Caco-2 (cell line): ENCODE data around the gene C17orf75. TPM values are rescaled to one million over a fixed set of nuclear protein-coding genes. Genes with fewer than 3 reads are reported as not detected.

Source experiments
- BruUV-seq: library from RNA; stranded (reverse); fragments of 400-500 nt; replicated peaks from 2 replicates; lab custom pipeline; 2021; lab: Mats Ljungman, UMichigan
- CTCF ChIA-PET: fragments of 300-600 bp; sonication (Branson Sonifier 250); formaldehyde crosslinking; loops from one replicate; lab custom pipeline; 2022; ENCODE audit warnings: antibody characterized with exemption; lab: Charles Lee
- POLR2A ChIA-PET: fragments of 300-600 bp; sonication (Branson Sonifier 250); formaldehyde crosslinking; loops from one replicate; lab custom pipeline; 2022; ENCODE audit warnings: antibody characterized with exemption; lab: Charles Lee
- DNase-seq, 2 experiments: peaks; one replicate each; pipeline versions ENCODE4 v3.0.0 to v3.0.0-alpha.2; 2020 to 2022
- H3K27me3 ChIP-seq: replicated peaks from 2 replicates; pipeline ENCODE4 v1.6.0; 2011; ENCODE audit warnings: low read length; ENCODE audit not compliant: control insufficient read depth, insufficient read depth
- H3K36me3 ChIP-seq: 2 replicates; pipeline ENCODE4 v1.5.1; 2011; ENCODE audit warnings: low read length; ENCODE audit not compliant: control insufficient read depth, insufficient read depth
- H3K4me1 ChIP-seq: fragments of 250-450 bp; sonication (Bioruptor Pico); 2 replicates; pipeline ENCODE4 v1.5.1; 2020; ENCODE audit warnings: mild to moderate bottlenecking
- H3K4me3 ChIP-seq: 2 replicates; pipeline ENCODE4 v1.5.1; 2011; ENCODE audit warnings: low read depth, mild to moderate bottlenecking, control low read depth, low read length
- H3K9me3 ChIP-seq: fragments of 250-450 bp; sonication (Bioruptor Pico); 2 replicates; pipeline ENCODE4 v1.5.1; 2020; ENCODE audit warnings: mild to moderate bottlenecking, moderate library complexity
- H3K27ac Mint-ChIP-seq: one replicate; pipeline ENCODE4 v1.8.0; 2022; ENCODE audit warnings: mixed read lengths; ENCODE audit not compliant: unreplicated experiment
- H3K27me3 Mint-ChIP-seq: one replicate; pipeline ENCODE4 v1.8.0; 2022; ENCODE audit warnings: mixed read lengths; ENCODE audit not compliant: insufficient read depth, unreplicated experiment
- H3K36me3 Mint-ChIP-seq: one replicate; pipeline ENCODE4 v1.8.0; 2022; ENCODE audit warnings: mild to moderate bottlenecking, mixed read lengths; ENCODE audit not compliant: insufficient read depth, unreplicated experiment
- H3K4me1 Mint-ChIP-seq: one replicate; pipeline ENCODE4 v1.8.0; 2022; ENCODE audit warnings: low read depth, mixed read lengths; ENCODE audit not compliant: unreplicated experiment
- H3K4me3 Mint-ChIP-seq: one replicate; pipeline ENCODE4 v1.8.0; 2022; ENCODE audit warnings: mild to moderate bottlenecking, moderate library complexity, mixed read lengths; ENCODE audit not compliant: unreplicated experiment
- H3K9me3 Mint-ChIP-seq: one replicate; pipeline ENCODE4 v1.8.0; 2022; ENCODE audit warnings: mixed read lengths; ENCODE audit not compliant: unreplicated experiment
- CTCF ChIP-seq, 2 experiments: fragments of 200-600 bp in 1 of 2; IDR thresholded peaks; 1 replicate in 1 of 2; 2 replicates in 1 of 2; pipeline versions ENCODE4 v1.5.1 to v1.8.0; 2011 to 2022; ENCODE audit warnings: antibody characterized with exemption in 1 of 2, control low read depth in 1 of 2, inconsistent platforms in 1 of 2, low read depth in 1 of 2, low read length in 1 of 2, mild to moderate bottlenecking in 1 of 2, moderate library complexity in 1 of 2; ENCODE audit not compliant: insufficient read depth in 1 of 2, severe bottlenecking in 1 of 2, unreplicated experiment in 1 of 2
- intact Hi-C: fragments of 100-400 bp; cut with micrococcal nuclease; formaldehyde crosslinking; loops from one replicate; pipeline ENCODE4 v1.10.0; 2022; ENCODE audit not compliant: unreplicated experiment
- total RNA-seq: library from RNA; stranded (reverse); gene quantifications from 2 replicates; pipeline ENCODE4 v1.2.3, GENCODE V29; 2022

The C17orf75 gene
- total RNA-seq, 1 experiment from 2014 or later, result 26.1 TPM

- ChIA-PET POLR2A (interaction anchor here (0.7 kb wide), 1 partner anchor 83 kb away, joined by 9 read pairs; the partner anchor contains the start of gene PSMD11), CTCF (no interaction called here)
- Mint-ChIP-seq H3K27ac (no peak overlapping the region), H3K9me3 (no peaks in the 10 kb centered on the region), H3K4me3 (no peak overlapping the region), H3K36me3 (peaks cover 100% of the 10 kb centered on the region), H3K27me3 (no peaks in the 10 kb centered on the region), H3K4me1 (no peaks in the 10 kb centered on the region)
- H3K27me3 ChIP-seq, result no peaks in the 10 kb centered on the region
- intact Hi-C loops, result no loop called here
- BruUV-seq, result no TSS peak
- TF ChIP-seq CTCF (IDR thresholded peaks at IDR 0.05; ENCODE audit: insufficient read depth in 1 of 2, low read depth in 1 of 2, low read length in 1 of 2, severe bottlenecking in 1 of 2, unreplicated experiment in 1 of 2), result no peak
- DNase-seq, result no peak
- H3K4me1 ChIP-seq, result peaks cover 2% of the 10 kb centered on the region; the same call in 1 of the 2 replicates
- peaks cover 1% of the 10 kb centered on the region for H3K36me3 ChIP-seq
- H3K9me3 ChIP-seq, result no peaks in the 10 kb centered on the region
- H3K4me3 ChIP-seq, result no peak overlapping the region
These were observed 19.3 kb upstream of the C17orf75 start for GRCh38 chr17:32361270-32361669.

- H3K9me3 Mint-ChIP-seq, result no peaks in the 10 kb centered on the region
- Histone ChIP-seq H3K4me1 (peaks cover 21% of the 10 kb centered on the region), H3K36me3 (peaks cover 5% of the 10 kb centered on the region), H3K27me3 (no peaks in the 10 kb centered on the region), H3K9me3 (no peaks in the 10 kb centered on the region), H3K4me3 (no peak overlapping the region)
- no TSS peak for BruUV-seq
- intact Hi-C loops, result no loop called here
- no peak overlapping the region for H3K4me3 Mint-ChIP-seq
- H3K4me1 Mint-ChIP-seq, result peaks cover 8% of the 10 kb centered on the region
- no peak for DNase-seq
- H3K27ac Mint-ChIP-seq, result no peak overlapping the region
- no peak for TF ChIP-seq CTCF (IDR thresholded peaks at IDR 0.05; ENCODE audit: insufficient read depth in 1 of 2, low read depth in 1 of 2, low read length in 1 of 2, severe bottlenecking in 1 of 2, unreplicated experiment in 1 of 2)
- CTCF ChIA-PET, result no interaction called here
- peaks cover 97% of the 10 kb centered on the region for H3K36me3 Mint-ChIP-seq
- POLR2A ChIA-PET, result no interaction called here
- no peaks in the 10 kb centered on the region for H3K27me3 Mint-ChIP-seq
These were observed 15.6 kb upstream of the C17orf75 start for GRCh38 chr17:32357615-32358014.

GRCh38 chr17:32356750-32357149 is 14.8 kb upstream of the C17orf75 start:
- no peak for DNase-seq
- H3K4me1 ChIP-seq, result peaks cover 24% of the 10 kb centered on the region
- peaks cover 3% of the 10 kb centered on the region for H3K36me3 ChIP-seq
- H3K36me3 Mint-ChIP-seq, result peaks cover 97% of the 10 kb centered on the region
- intact Hi-C loops, result no loop called here
- no peak for TF ChIP-seq CTCF (IDR thresholded peaks at IDR 0.05; ENCODE audit: insufficient read depth in 1 of 2, low read depth in 1 of 2, low read length in 1 of 2, severe bottlenecking in 1 of 2, unreplicated experiment in 1 of 2)
- no peak overlapping the region for H3K4me3 ChIP-seq
- no TSS peak for BruUV-seq
- no peaks in the 10 kb centered on the region for H3K27me3 Mint-ChIP-seq
- CTCF ChIA-PET, result no interaction called here
- POLR2A ChIA-PET, result no interaction called here
- H3K4me1 Mint-ChIP-seq, result peaks cover 8% of the 10 kb centered on the region
- no peaks in the 10 kb centered on the region for H3K27me3 ChIP-seq
- no peak overlapping the region for H3K4me3 Mint-ChIP-seq
- no peaks in the 10 kb centered on the region for H3K9me3 ChIP-seq
- no peaks in the 10 kb centered on the region for H3K9me3 Mint-ChIP-seq
- H3K27ac Mint-ChIP-seq, result no peak overlapping the region
